HK-2 (cell line): Measurements from ENCODE around the gene PHETA2.
A peak's percentile ranks its signal among the peaks of the same experiment; 100 is the strongest.
"Not testable (repeated sequence)": the region's sequence is repeated elsewhere in the genome, so short reads cannot be mapped to it uniquely, and the experiment has no call there.

Experiments
- DNase-seq: peaks from one replicate; pipeline ENCODE4 v3.0.0-alpha.2; 2018; ENCODE audit not compliant: unreplicated experiment

The PHETA2 gene

DNA sequence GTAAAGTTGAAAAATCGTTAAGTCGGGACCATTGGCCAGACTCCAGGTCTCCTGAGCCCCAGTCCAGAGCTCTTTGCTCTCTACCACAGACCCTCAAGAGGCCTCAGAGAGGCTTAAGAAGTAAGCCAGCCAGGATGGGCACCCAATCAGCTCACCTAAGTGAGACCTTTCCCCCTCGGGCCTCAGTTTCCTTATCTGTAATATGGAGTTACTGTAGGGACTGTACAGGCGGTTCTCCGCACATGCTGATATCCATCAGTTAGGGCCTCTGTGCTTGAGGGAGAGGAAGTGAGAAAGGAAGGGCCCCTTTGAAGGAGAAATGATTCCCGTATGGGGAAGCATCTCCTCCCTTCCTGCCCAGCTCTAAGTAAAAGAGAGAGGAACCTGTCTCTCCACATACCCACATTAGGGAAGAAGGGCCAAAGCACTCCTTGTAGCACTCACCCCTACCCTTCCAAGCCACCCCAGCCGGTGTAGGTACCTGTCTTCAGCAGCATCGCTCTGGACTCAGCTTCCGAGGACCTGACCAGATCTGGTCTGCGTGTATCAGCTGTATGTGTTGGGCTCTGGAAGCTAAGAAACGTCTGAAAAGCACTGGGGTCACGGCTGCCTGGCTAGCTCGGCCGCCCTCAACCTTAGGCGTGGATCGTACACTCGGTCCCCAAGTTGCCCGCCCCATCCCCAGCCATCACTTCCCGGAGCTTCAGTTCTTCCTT lies 4.1 kb upstream of the PHETA2 start:
- DNase-seq = no peak

DNA sequence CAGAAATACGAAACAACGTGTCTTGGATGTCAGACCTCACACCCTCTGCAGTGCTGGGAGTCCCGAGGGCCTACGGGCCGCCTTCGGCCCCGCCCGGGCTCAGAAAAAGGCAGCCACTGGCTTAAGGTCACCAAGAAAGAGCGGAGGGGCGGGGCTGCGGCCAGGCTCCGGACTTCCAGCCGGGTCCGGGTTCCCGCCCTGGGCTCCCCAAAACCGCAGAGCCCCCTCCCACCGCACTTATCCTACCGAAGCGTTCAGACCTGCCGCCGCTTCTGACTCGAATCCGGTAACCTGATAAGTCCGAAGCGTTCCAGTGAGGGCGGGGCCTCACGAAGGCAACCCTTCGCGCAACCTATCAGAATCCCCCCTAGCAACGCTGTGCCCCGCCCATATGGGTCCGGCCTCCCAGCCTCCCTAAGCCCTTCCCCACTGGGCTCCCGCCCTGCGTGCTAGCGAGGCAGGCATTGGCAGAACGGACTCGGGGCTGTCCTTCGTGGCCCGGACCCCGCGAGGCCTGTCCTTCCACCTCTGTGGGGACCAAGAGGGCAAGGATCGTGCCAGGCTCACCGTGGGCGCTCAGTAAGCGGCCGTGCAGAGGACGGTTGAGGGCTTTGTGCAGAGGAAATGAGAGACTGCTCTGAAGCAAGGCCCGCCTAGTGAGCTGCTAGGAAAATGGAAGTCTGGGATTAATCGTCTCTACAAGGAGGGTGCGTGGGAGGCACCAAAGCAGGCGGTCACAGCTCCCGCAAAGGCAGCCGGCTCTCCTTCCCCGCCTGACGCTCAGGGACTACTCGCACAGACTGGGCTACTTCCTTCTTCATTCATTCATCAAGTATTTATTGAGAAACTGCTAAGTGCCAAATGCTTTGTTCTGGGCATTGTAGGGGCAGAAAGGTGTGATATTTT lies 3.3 kb upstream of the PHETA2 start, which contains the start of gene NAGA:
TSS of gene NAGA (minus strand) at position 296 of the 906 bp plus-strand sequence. CDS start 515 bp downstream, outside the sequence.
- peak; percentile 95 for DNase-seq

DNA sequence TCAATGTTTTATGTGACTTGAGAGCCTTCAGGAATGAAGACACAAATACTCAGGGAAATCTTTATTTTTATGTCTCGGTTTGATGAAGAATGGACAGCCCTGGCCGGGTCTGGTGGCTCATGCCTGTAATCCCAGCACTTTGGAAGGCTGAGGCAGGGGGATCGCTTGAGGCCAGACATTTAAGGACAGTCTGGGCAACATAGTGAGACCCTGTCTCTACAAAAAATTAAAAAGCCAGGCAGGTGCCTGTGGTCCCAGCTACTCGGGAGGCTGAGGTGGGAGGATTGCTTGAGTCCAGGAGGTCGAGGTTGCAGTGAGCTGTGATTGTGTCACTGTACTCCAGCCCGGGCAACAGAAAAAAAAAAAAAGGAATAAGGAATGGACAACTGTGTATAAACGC lies 2.5 kb upstream of the PHETA2 start:
- DNase-seq = not testable (repeated sequence)

DNA sequence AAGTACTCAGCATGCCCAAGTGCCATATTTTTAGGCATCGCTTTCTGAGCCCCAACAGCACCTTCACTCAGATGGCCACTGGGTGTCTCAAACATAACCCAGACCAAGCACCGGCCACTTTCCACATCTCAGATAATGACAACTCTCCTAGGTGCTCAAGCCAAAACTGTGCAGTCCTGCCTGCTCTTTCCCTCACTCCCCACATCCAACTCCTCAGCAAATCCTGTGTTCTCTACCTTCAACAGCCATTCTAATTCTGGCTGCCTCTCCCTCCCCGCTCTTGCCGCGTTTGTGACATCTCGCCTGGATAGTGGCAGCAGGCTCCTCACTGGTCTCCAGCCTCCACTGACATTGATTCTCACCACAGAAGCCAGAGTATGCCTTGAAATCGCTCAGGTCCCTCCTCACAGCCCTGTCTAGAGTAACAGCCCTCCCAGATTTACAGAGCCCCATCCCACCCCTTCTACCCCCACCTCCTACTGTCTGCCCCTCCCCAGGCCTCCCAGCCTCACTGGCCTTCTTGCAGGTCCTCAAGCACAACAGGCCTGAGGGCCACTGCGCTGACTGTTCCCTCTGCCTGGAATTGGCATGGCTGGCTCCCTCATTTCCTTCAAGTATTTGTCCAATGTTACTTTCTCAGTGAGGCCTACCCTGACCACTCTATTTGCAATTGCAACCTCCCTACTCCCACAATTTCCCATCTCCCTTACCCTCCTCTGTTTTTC lies 1.3 kb upstream of the PHETA2 start:
- DNase-seq = no peak

DNA sequence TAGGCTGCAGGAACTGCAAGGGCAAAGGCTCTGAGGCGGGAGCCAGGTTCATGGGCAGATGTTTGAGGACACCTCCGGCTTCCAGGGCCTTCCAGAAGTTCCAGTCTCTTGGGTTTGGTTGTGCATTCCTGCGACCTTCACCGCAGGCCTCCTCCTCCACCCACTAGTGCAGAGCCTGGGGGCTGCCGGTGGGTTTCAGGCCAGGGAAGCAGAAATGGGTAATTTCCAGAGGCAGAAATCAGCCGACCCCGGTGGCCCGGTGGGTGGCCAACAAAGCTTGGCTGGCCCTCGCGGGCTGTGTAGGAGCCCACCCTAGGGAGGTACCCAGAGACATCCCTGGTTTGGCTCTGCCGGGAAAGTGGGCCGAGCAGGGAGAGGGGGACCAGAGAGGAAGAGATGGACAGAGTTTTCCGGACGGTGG lies 417 bp upstream of the PHETA2 start:
- no peak for DNase-seq

DNA sequence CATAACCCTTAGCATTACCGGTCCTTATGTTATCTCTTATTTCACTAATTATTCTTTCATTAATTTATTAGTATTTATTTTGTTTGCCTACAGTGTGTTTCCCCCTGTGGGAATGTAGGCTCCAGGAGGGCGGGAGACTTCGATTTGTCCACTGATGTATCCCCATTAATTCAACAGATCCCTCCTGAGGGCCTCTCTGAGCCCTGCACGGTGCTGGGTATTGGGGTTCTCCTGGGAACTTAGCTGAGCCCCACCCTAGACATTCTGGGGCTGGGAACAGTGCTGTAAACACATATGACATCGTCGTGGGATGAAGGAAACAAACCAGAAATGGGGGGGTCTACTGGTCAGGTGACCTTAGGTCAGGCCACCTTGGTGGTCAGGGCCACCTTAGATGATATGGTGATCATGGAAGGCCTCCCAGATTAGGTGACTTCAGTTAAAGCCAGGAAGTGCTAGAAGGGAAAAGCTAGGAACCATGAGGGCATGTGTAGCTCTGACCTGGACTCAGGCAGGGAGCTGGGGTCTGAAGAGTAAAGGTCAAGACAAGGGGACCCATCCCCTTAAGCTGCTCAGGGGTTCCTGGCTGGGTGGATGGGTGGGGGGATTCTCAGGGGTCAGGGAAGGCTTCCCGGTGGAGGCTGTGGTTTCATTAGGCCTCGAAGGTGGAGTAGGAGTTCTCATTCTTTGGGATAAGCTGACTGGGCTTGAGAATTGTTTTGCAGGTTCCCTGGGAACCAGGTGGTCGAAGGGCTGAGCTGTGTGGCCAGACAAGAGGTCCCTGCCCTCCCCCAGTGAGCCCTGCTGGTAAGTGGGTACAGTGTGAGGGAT lies 1.0 kb downstream of the PHETA2 start:
- DNase-seq = no peak

DNA sequence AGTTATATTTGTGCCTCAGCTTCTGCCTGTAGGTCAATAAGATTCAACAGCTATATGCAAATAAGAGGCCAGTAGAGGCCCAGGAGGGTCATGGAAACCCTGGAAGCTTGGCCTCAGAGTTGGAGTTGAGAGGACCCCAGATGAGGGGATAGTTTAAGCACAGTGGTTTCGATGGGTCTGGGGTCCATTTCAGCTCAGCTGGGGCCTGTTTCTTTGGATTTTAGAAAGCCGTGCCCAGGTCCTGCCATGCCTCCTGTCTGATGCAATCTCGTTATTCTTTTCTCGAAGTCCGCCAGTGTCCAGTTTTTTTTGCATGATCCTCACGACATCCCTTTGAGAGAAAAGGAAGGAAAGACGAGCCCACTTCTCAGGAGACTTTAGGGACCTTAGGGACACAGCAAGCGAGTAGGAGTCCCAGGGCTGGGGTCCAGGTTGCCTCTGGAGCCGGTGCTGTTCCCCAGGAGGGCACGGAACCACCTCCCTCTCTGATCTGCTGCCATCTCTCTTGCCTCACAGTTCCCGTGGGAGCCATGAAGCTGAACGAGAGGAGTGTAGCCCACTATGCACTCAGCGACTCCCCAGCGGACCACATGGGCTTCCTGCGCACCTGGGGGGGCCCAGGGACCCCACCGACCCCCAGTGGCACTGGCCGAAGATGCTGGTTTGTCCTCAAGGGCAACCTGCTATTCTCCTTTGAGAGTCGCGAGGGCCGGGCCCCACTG lies 2.9 kb downstream of the PHETA2 start:
- no peak for DNase-seq

DNA sequence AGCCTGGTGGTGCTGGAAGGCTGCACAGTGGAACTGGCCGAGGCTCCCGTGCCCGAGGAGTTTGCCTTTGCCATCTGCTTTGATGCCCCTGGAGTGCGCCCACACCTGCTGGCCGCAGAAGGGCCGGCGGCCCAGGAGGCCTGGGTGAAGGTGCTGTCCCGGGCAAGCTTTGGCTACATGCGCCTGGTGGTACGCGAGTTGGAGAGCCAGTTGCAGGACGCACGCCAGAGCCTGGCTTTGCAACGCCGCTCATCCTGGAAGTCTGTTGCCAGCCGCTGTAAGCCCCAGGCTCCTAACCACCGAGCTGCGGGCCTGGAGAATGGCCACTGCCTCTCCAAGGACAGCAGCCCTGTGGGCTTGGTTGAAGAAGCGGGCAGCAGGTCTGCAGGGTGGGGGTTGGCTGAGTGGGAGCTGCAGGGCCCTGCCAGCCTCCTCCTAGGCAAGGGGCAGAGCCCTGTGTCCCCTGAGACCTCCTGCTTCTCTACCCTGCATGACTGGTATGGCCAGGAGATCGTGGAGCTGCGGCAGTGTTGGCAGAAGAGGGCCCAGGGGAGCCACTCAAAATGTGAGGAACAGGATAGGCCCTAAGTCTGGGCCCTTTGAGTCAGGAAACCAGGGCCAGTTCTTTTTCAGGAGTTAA lies 3.6 kb downstream of the PHETA2 start:
- DNase-seq = no peak

DNA sequence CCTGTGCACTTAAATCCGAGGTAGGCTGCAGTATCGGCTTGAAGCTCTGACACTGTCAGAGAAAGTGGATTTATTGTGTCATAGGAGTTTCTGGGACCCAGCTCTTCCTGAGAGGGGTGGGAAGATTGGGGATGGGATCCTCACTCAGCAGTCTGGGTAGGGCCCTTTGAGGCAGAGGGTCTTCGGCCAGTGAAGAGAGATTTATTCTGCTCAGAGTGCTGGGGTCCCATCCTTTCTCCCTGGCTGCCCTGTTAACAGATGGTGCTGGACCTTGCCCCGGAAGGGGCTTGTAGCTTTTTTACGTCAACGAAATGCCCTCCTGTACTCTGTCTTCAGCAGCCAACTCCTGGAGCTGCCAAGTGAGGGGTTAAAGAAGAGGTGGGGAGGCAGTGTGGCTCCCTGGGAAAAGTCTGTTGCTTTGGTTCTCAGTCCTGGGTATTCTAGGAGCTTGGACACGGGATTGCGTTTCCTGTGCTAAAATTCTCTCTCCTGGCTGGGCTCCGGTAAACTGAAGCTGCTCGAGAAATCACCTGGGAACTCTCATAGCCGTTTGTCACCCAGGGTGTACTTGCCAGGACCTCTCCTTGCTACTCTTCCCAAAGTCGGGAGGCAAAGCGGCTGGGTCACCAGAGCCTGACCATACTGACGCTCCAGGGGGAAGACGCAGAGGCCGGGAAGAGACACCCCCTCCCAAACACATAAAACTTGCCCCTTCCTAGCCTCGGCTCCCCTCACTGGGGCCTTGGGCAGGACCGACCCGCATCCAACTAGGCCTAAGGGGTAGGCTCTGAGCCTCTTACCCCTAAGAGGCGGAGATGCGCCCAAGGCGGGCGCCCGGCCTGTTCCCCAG lies 4.6 kb downstream of the PHETA2 start:
- no peak for DNase-seq

DNA sequence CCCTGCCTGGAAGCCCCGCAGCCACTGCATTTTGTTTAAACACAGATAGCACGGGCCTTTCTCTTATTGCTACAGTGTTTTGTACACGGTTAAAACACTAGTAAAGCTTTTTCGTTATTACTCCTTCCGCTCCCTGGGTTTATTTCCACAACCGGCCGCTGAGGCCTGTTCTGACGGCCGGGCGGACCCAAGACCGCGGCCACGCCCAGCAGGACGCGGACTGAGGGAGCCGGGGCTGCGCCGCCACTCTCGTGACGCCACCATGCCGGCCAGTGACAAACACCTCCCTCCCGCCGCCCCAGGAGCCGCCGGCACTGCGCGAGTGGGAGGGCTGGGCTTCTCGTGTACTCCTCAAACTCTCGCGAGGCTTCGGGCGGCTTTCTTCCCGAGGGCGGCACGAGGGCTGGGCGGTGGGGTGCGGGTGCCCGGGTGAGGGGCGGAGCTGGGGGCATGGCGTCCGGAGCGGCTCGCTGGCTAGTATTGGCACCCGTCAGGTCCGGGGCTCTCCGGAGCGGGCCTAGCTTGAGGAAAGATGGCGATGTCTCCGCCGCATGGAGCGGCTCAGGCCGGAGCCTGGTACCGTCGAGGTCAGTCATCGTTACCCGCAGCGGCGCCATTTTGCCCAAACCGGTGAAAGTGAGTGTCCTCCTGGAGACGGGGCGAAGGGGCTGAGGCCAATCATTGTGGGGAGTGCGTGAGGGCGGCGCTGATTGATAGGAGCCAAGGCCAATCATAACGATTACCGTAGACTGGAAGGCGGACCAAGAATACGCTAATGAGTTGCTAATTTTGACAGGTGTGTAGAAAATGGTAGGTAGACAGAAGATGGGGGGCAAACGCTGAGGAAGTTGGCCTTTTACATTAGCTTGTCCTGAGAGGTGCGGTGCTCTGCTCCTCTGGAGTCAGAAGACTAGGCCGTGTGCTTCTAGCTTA lies 5.5 kb downstream of the PHETA2 start, which contains the start of gene SMDT1:
TSS of gene SMDT1 (plus strand) at position 382 of the 933 bp plus-strand sequence. CDS start at position 451, 69 bp downstream.
- DNase-seq = peak; percentile 97

DNA sequence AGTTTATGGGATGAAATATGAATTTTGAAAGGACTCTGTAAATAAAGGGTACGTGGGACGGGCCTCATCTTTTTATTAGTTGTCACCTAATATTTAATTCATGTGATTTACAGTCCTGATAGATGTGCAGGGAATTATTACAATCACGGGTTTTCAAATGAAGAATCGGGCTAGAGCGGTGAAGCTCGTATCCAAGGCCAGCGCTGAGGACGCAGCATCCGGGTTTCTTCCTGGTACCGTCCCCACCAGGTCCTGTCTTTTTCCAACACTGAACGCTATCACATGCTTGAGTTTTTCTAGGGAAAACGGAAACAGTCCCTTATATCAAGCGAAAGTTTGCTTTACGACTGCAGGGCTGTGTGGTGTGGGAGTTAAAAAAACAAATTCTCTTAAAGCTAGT lies 6.2 kb downstream of the PHETA2 start:
- no peak for DNase-seq

DNA sequence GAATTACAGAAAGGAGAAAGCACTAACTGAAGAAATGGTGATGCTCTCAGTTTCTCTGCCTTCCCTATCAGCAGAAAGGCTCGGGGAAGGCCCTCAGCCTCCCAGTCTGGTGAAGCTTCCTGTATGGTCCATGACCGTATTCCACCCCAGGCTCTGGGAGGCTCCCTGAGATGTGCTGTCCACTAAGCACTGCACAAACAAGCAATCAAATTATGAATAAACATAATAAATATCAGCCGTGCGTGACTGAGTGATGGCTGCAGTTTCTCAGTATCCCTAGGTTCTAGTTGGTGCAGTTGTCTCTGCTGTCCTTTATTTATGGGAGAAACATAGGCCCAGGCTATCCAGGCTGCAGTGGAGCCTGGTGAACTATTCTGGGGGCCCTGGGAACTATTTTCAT lies 9.1 kb downstream of the PHETA2 start:
- DNase-seq = no peak

DNA sequence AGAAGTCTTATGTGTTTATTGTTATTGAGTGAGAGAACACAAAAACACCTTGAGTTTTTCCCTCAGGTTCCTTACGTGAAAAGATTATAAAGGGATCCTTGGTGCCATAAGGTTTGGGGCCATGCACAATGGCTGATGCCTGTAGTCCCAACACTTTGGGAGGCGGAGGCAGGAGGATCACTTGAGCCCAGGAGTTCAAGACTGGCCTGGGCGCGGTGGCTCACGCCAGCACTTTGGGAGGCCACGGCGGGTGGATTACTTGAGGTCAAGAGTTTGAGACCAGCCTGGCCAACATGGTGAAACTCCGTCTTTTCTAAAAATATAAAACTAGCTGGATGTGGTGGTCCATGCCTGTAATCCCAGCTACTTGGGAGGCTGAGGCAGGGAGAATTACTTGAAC lies 10.8 kb downstream of the PHETA2 start:
- DNase-seq = no peak

DNA sequence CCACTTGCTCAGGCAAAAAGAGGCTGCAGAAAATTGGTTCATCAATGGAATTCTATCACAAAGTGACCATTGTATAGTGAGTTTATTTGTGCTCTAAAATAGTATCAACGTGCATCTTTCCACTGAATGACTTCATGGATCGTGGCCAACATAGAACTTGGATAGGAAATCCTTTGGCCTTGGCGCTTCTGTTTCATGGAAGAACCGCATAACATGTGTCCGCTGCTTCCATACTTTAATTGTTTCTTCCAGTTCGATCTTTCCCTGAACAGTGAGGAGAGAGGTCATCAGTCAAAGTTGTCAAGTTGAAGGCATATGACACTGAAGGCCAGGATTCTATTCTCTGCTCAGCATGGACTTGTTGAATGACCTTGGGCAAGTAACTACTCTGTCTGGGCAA lies 12.0 kb downstream of the PHETA2 start:
- DNase-seq = no peak

DNA sequence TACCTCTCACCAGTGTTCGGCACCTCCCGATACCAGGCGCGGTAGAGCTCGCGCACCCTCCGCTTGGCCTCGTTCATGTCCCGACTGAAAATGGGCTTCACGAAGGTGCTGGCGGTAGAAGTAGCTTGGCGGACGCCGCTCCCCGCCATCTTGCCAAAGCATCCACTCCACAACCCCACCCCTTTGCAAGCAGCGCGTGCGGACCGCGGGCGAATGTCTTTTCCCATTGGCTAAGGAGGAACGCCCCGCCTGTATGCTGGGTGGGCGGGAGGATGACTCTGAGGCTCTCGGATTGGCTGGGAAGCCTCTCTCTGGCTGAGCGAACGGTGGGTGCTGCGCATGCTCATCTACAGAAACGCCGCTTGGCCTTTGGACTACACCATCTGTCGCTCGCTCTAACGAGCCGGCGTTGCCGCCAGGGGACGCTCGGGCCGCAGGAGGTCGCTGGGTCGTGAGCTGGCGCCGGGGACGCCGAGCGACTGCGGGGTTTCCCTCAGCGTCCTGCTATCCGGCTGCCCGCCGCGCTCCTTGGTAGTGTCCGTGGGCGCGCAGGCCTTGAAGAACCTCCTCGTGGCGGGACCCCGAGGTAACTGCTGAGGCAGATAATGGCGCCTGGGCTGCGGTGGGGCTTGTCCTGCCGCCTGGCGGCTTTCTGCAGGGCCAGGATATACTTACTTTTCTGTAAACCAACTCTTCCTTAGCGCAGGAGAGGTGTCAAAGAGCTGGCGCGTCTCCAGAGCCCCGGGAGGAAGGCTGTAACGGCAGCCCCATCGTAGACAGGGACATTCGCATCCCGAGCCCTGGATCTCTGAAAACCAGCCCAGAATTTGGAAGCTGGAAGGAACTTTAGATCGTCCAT lies 16.8 kb downstream of the PHETA2 start, which contains the start of gene NDUFA6:
TSS of gene NDUFA6 (minus strand) at position 177 of the 859 bp plus-strand sequence. CDS start at position 149, 28 bp downstream.
- DNase-seq = peak; percentile 98

DNA sequence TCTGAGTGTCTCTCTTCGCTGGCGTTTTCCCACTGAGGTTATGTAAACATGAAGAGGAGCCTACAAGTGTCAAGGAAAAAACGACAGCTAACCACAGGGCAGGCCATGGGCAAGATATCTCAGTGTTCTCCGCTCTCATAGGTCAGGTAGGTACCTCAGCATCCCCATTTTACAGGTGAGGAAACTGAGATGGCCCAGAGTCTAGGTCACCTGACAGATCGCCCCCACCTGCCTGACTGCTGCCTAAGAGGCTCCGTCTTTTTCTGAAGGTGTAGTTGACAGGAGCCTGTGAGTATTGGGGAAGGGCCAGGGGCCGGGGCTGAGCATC lies 17.4 kb downstream of the PHETA2 start:
- no peak for DNase-seq

DNA sequence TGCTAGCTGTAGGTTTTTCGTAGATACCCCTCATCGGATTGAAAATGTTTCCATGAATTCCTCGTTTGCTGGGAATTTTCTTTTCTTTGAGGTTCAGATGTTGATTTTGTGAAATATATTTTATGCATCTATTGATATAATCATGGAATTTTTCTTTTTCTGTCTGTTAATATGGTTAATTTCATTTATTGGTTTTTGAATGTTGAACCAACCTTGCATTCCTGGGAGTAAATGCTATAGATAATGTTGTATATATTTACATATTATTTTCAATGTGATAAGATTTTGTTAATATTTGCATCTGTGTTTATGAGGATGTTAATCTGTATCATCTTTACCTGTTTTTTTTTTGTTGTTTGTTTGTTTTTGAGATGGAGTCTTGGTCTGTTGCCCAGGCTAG lies 27.2 kb downstream of the PHETA2 start:
- no peak for DNase-seq
